ENCODE results near the gene UCP1.
"Not testable (repeated sequence)": the region's sequence is repeated elsewhere in the genome, so short reads cannot be mapped to it uniquely, and the experiment has no call there.

The UCP1 gene

GRCh38 chr4:140533951-140534480 lies 34.7 kb downstream of the UCP1 start:
- no peak for DNase-seq

DNA sequence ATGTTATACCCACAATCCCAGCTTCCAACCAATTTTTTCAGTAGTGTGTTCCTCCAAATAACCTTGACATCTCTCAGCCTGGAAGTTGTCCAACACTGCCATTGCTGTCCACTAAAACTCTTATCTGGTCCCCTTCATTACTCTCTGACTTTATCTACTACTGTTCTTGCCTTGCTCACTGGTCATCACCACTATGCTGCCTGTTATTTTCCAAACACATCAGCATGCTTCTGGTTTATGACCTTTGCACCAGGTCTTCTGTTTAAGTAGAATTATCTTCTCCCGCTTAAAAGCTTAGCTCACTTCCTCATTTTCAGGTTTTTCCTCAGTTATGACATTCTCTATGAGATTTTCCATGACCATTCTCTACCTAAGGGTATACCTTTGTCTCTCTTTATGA lies 39.3 kb downstream of the UCP1 start:
- DNase-seq, result no peak

GRCh38 chr4:140523857-140524742 lies 44.7 kb downstream of the UCP1 start, which contains the start of gene ELMOD2:
Gene ELMOD2, plus strand, starts transcription at chr4:140524168. Its CDS starts 1,261 bp downstream, at chr4:140525429.
- DNase-seq, result peak; percentile 98

- DNase-seq, result no peak
Measured at GRCh38 chr4:140523370-140523856, 45.3 kb downstream of the UCP1 start.

- no peak for DNase-seq
Measured at GRCh38 chr4:140515423-140515822, 53.3 kb downstream of the UCP1 start.

DNA sequence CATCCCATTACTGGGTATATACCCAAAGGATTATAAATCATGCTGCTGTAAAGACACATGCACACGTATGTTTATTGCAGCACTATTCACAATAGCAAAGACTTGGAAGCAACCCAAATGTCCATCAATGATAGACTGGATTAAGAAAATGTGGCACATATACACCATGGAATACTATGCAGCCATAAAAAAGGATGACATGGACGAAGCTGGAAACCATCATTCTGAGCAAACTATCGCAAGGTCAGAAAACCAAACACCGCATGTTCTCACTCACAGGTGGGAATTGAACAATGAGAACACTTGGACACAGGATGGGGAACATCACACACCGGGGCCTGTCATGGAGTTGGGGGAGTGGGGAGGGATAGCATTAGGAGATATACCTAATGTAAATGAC lies 55.0 kb downstream of the UCP1 start:
- DNase-seq, result not testable (repeated sequence)

Data from CD4-positive, alpha-beta T cell treated with Interleukin-10 for 1 hour (primary cell).